ENCODE results near the gene RNF207.
A peak's percentile ranks its signal among the peaks of the same experiment; 100 is the strongest.

RNF207 gene

DNA sequence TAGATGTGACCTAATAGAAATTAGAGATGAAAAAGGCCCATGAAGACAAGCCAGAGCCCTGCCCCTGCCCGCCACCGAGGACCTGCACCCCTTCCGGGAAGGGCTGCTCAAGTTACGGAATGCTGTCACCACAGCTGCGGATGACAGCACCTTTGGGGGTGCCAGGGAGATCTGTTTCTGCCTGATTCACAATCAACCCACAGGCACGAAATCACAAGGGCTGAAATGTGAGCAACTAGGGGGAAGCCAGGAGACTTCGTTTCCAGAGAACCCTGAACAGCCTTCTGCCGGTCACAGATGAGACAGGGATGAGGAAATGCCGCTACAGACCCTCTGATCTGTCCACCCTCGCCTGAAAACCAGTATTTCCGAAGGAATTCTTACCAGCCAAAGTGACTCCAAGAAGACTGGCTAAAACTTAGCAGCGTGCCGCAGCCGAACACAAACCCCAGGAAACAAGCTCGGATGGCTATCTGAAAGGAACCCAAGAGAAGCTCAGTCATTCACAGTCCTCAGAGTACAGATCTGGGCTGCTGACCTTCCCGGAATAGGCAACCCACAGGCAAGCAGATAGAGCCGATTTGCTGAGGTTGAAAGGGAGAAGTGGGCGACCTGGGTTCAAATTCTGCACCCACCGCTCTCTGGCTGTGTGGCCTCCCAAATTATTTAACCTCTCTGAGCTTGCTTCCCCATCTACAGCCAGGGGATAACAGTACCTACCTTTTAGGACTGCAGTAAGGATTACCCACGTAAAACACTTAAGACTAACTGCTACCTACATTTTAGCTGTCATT is 28.8 kb downstream of the RNF207 start:
- peak overlapping the region; percentile 96 for H3K4me3 ChIP-seq (ENCODE audit: low read depth, low read length)
- TF ChIP-seq, protein P1, sequence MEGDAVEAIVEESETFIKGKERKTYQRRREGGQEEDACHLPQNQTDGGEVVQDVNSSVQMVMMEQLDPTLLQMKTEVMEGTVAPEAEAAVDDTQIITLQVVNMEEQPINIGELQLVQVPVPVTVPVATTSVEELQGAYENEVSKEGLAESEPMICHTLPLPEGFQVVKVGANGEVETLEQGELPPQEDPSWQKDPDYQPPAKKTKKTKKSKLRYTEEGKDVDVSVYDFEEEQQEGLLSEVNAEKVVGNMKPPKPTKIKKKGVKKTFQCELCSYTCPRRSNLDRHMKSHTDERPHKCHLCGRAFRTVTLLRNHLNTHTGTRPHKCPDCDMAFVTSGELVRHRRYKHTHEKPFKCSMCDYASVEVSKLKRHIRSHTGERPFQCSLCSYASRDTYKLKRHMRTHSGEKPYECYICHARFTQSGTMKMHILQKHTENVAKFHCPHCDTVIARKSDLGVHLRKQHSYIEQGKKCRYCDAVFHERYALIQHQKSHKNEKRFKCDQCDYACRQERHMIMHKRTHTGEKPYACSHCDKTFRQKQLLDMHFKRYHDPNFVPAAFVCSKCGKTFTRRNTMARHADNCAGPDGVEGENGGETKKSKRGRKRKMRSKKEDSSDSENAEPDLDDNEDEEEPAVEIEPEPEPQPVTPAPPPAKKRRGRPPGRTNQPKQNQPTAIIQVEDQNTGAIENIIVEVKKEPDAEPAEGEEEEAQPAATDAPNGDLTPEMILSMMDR (IDR thresholded peaks at IDR 0.05; ENCODE audit: borderline replicate concordance, insufficient read depth, low read depth, low read length), result no peak

DNA sequence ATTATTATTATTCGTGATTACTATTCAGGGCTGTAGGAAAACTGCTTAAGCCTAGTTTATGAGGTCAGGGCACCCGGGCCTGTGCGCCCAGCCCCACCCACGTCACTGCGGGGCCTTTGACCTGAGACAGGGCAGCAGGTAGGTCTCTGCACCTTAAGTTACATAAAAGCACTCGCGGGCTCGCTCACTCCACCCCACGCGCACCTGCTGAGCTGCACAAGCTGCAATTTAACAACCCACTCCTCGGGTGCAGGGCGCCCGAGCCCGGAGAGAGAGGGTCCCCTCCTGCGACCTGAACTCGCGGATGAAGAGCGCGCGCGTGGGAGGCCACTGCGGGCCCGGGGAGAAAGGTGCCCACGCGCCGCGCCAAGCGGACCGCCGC is 29.4 kb downstream of the RNF207 start:
- H3K4me3 ChIP-seq (ENCODE audit: low read depth, low read length), result peak overlapping the region; percentile 96
- TF ChIP-seq, protein P1 (IDR thresholded peaks at IDR 0.05; ENCODE audit: borderline replicate concordance, insufficient read depth, low read depth, low read length), result no peak

DNA sequence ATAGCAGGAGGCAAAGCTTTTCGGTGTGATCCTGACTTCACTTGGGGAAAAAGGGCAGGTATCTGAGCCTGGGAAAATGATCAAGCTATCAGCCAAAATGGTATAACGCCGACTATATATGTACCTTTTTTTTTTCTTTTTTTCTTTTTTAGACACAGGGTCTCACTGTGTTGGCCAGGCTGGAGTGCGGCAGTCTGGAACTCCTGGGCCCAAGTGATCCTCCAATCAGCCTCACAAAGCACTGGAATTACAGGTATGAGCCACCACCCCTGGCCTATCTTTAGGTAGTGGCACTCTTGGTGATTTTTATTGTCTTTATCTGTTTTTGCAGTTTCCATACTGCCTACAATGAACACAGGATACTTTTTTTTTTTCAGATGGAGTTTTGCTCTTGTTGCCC is 31.2 kb downstream of the RNF207 start:
- no peak overlapping the region for H3K4me3 ChIP-seq (ENCODE audit: low read depth, low read length)
- TF ChIP-seq, protein P1 (IDR thresholded peaks at IDR 0.05; ENCODE audit: borderline replicate concordance, insufficient read depth, low read depth, low read length), result no peak

DNA sequence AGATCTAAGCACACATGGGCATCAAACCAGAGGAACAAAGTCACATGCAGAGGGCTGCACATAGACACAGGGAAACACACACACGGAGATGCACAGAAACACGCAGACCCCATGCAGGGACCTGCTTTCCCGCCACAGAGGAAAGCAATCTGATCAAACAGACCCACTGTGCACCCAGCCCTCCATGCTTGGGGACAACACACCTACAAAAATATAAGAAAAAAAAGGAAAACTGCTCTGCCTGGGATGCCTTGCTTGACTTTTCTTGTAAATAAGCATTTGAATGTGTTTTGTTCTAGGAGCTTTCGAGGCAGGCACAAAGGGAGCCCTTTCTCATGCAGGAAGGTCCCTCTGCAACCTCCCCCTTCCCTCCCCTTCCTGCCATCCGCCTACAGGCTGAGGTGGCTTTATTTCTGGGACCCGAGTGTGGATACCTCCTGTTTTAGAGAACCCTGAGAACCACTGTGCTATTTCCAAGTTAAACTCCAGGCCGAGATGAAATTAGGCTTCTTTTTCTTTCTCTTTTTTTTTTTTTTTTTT is 33.4 kb downstream of the RNF207 start:
- no peak overlapping the region for H3K4me3 ChIP-seq (ENCODE audit: low read depth, low read length)
- TF ChIP-seq, protein P1 (IDR thresholded peaks at IDR 0.05; ENCODE audit: borderline replicate concordance, insufficient read depth, low read depth, low read length), result no peak

DNA sequence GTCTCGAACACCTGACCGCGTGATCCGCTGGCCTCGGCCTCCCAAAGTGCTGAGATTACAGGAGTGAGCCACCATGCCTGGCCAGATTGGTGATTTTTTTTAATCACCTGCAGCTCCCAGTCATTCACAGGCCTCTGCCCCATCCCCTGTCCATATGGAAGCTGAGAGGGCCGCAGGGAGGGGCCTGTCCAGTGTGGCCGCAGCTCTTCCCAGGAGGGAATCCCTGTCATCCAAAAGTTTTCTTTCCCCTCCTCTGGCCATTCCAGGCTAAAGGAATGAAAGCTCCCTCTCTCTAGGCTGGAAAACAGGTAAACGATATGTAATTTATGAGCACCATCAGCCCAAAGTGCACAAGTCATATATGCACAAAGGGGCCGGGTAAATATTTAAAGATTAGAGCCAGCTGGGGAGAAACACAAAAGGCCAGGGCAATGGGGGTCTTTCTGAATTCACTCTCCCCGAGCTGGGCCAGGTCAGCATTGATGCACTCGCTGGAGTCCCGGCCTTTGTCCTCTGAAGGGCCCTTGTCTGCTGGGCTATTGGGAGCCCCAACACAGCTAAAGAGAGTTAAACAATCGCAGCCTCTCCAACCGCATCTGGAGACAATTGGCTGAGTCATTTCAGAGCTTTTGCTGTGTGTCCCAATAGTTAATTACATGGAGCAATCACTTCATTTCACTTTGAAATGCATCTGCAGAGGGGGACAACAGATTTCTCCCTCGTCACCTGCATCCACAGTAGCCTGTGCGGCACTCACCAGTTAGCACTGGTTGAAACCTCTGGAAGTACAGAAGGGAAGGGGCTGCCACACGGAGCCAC is 34.2 kb downstream of the RNF207 start:
- H3K4me3 ChIP-seq (ENCODE audit: low read depth, low read length), result no peak overlapping the region
- TF ChIP-seq, protein P1 (IDR thresholded peaks at IDR 0.05; ENCODE audit: borderline replicate concordance, insufficient read depth, low read depth, low read length), result no peak

DNA sequence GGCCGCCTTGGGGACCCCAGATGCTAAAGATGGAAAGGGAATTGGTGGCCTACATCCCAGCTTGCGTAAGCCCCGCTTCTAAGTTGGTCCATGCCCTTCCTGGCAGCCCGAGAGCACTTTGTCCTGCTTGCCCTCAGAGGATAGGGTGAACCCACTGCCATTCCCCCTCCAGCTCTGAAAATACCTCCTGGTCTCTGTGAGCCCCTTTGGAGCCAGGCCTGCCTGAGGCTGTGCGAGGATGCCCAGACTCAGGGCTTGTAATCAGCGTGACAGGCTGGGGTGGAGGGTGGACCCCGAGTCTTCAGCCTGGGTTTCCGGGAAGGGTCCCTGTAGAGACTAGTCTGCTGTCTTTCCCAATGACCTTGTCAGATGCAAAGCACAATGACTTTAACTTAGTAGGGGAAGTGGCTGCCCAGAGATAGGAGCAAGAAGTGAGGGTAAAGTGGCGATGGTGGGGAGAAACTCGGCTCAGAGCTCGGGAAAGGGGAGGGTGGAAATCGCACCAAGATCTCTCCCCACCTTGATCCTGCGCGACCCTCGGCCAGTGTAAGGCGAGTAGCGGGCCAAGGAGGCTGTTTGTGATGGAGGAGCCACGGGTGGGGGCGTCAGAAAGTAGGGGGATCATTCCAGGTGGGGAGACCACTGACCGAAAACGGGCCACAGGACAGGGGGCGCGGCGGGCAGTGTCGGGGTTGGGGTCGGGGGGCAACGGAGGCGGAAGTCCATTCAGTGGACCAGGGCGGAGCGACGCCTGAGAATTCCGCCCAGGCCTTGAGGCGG is 35.4 kb downstream of the RNF207 start:
- H3K4me3 ChIP-seq (ENCODE audit: low read depth, low read length), result no peak overlapping the region
- TF ChIP-seq, protein P1 (IDR thresholded peaks at IDR 0.05; ENCODE audit: borderline replicate concordance, insufficient read depth, low read depth, low read length), result no peak
